Stimulated activated naive CD8-positive, alpha-beta T cell treated with anti-CD3 and anti-CD28 coated beads, Interleukin-15, Interleukin-2, amounts not matched to agents 100 ng/mL and 50 ng/mL, for 24 hours (primary cell): ENCODE data around the gene ADAM17.
A peak's percentile ranks its signal among the peaks of the same experiment; 100 is the strongest.
"Not testable (repeated sequence)": the region's sequence is repeated elsewhere in the genome, so short reads cannot be mapped to it uniquely, and the experiment has no call there.

Experiments used
- H3K27ac Mint-ChIP-seq: one replicate; pipeline ENCODE4 v1.8.0; 2021; ENCODE audit warnings: mild to moderate bottlenecking, mixed read lengths
- H3K27me3 Mint-ChIP-seq: one replicate; pipeline ENCODE4 v1.8.0; 2021; ENCODE audit warnings: mixed read lengths
- H3K36me3 Mint-ChIP-seq: one replicate; pipeline ENCODE4 v1.8.0; 2021; ENCODE audit warnings: low read depth, mixed read lengths
- H3K4me1 Mint-ChIP-seq: one replicate; pipeline ENCODE4 v1.8.0; 2021; ENCODE audit warnings: low read depth, mixed read lengths
- H3K4me3 Mint-ChIP-seq: one replicate; pipeline ENCODE4 v1.8.0; 2021; ENCODE audit warnings: mild to moderate bottlenecking, mixed read lengths
- H3K9me3 Mint-ChIP-seq: one replicate; pipeline ENCODE4 v1.8.0; 2021; ENCODE audit warnings: mixed read lengths

The ADAM17 gene

DNA sequence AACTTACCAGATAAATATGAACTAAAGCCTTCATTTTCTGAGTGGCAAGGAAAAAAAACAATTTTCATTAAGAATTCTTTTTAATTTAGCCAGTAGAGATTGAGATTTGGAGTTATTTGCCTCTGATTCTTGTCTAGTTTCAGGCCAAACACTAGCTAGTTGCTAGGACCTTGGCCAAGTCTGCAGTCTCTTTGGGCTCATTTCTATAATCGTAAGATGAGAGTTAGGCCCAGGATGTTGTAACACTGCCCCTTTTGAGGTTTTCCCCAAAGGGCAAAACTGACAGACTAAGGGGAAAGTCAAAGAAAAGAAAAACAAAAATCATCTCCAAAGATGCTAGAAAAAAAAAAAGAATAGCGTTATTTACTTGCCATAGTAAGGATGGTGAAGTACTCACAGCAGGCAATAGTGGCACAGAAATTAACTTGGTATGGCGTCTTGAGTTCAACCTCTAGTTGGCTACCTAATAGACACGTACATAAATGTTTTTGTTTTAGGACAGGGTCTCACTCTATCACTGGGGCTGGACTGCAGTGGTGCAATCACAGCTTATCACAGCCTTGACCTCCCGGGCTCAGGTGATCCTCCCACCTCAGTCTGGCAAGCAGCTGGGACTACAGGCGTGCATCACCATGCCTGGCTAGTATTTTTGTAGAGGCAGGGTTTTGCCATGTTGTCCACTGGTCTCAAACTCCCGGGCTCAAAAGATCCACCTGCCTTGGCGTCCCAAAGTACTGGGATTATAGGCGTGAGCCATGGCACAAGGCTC, 23.0 kb upstream of the ADAM17 start:
- H3K4me3 Mint-ChIP-seq: no peak overlapping the region
- H3K27me3 Mint-ChIP-seq: no peaks in the 10 kb centered on the region
- H3K36me3 Mint-ChIP-seq: peaks cover 17% of the 10 kb centered on the region
- peaks cover 7% of the 10 kb centered on the region for H3K4me1 Mint-ChIP-seq
- no peak overlapping the region for H3K27ac Mint-ChIP-seq
- H3K9me3 Mint-ChIP-seq: no peaks in the 10 kb centered on the region

DNA sequence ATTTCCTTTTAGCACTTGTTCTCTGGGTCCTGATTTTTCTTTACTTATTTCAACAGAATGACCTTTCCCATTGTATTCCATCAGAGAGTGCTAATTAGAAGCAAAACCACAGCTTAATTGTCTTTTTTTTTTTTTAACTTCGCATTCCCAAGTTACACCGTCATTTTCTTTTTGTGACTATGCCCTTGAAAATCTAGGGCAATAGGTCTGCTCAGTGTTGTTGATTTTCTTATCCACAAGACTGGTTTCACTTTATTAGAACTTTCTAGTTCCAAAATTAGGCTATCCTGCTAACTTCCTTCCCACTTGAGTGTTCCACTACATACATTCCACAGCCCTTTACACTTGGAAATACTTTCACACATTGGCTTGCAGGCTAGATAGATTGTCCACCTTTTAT, 18.7 kb upstream of the ADAM17 start:
- peaks cover 17% of the 10 kb centered on the region for H3K4me1 Mint-ChIP-seq
- H3K4me3 Mint-ChIP-seq: no peak overlapping the region
- H3K27ac Mint-ChIP-seq: no peak overlapping the region

DNA sequence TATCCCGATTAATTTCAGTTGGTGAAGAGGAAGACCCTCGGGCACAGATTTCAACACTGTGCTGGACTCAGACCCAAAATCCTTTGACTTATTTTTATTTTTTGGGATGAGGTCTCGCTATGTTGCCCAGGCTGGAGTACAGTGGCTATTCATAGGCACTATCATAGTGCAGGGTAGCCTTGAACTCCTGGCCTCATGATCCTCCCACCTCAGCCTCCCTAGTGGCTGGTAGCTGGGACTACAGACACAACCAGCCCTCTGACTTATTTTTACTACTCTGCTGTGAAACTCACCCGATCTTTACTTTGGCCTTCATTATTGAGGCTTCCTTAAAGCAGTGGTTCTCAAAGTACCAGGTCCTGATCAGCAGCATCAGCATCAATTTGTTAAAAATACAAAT, 18.2 kb upstream of the ADAM17 start:
- Mint-ChIP-seq H3K4me3 (no peak overlapping the region), H3K4me1 (peaks cover 17% of the 10 kb centered on the region), H3K9me3 (no peaks in the 10 kb centered on the region), H3K36me3 (no peaks in the 10 kb centered on the region), H3K27ac (no peak overlapping the region), H3K27me3 (no peaks in the 10 kb centered on the region)

More for the DNA sequence above, 18.7 kb upstream of the ADAM17 start:
- Mint-ChIP-seq H3K36me3 (no peaks in the 10 kb centered on the region), H3K9me3 (no peaks in the 10 kb centered on the region), H3K27me3 (no peaks in the 10 kb centered on the region)

DNA sequence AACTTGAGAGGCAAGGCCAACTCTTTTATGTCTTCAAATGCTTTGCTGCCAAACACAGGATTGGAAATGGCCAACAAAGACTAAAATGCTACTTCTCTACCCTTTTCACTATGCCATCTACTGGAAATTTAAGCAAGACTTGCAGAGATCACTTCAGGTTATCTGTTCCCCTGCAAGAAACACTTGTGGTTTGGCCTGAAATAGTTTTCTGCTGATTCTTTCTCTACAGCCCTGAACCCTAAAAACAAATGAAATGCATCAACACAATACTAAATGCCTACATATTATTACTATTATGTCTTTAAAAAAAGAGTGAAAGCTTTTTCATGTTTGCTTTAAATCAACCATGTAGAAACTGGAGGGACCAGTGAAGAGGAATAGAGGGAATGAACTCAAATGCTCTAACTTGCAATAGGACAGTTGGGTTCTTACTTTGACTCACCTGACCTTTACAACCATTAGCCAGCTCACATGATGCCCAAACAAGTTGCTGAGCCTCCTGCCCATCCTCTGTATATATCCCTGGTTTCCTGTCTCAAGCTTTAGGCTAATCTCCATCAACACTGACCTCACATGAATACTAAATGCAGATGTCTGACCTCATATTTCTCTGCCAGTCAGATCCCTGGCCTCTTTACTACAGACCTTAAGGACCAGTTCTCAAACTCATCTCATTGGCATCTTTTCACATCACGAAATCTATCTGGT, 17.5 kb upstream of the ADAM17 start:
- Mint-ChIP-seq H3K4me1 (peaks cover 17% of the 10 kb centered on the region), H3K36me3 (no peaks in the 10 kb centered on the region), H3K27me3 (no peaks in the 10 kb centered on the region), H3K27ac (no peak overlapping the region), H3K4me3 (no peak overlapping the region), H3K9me3 (no peaks in the 10 kb centered on the region)

DNA sequence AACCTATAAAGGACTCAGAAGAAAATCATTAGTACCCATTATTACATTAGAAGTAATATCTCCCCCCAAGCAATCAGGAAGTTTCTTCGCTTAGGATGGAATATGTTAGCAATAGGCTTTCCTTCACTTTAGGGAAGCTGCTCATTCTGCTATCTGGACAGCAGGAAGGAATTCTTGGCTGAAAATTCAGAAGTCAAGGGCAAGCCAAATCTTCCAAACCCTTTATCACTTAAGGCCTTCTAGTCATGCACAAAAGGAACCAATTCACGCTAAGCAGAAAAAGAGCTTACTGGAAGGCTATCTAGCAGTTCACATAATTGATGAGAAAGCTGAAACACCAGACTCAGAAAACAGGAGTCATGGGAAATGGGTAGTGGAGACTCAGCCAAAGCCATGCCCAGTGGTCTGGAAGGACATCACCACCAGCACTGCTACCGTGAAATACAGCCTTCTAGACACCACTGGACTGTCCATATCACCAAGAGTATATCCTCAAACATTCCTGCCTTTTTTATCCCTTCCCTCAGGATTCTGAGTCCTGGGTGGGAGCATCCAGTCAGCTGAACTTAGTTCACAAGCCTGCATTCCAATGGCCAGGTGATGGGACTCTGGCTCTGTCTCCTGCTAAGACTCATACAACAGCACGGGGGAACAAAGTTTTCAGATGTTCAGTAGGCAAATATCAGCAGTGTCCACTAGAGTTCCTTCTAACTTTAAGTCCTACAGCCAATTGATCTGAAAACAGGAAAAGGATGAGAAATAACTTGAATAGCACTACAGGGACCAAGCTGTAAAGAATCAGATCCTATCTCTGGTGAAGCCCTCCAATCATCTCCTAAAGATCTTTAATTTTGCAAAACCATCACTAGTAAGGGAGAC, 14.8 kb upstream of the ADAM17 start:
- H3K27me3 Mint-ChIP-seq: no peaks in the 10 kb centered on the region
- no peak overlapping the region for H3K4me3 Mint-ChIP-seq
- no peaks in the 10 kb centered on the region for H3K9me3 Mint-ChIP-seq
- peaks cover 17% of the 10 kb centered on the region for H3K4me1 Mint-ChIP-seq
- H3K27ac Mint-ChIP-seq: no peak overlapping the region
- H3K36me3 Mint-ChIP-seq: no peaks in the 10 kb centered on the region

DNA sequence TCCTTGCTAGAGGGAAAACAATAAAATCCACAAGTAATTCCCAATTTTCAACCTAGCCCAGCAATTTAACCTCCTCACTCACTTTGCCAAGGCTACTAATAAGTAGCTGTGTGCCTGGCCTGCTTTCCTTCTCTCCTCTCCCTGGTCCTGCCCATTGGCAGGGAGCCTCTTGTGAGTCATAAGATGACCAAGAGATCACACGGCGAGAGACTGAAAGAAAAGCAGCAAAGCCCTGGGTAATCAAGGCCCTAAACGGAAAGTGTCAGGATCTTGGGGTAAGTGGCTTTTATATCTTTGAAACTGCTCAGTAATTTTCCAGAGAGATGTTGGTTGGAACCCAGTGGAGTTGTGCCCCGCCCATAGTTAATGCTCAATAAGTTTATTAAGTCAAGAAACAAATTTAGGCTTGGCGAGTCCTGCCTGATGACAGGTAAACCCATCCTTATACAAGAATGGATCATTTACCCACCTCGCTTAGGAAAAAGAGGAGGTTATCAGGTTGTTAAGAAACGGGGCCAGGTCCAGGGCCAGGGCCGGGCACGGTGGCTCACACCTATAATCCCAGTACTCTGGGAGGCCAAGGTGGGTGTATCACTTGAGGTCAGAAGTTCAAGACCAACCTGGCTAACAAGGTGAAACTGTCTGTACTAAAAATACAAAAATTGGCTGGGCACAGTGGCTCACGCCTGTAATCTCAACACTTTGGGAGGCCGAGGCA, 10.0 kb upstream of the ADAM17 start:
- Mint-ChIP-seq H3K27me3 (no peaks in the 10 kb centered on the region), H3K27ac (no peak overlapping the region), H3K9me3 (no peaks in the 10 kb centered on the region), H3K4me3 (no peak overlapping the region), H3K4me1 (peaks cover 3% of the 10 kb centered on the region), H3K36me3 (peaks cover 1% of the 10 kb centered on the region)

DNA sequence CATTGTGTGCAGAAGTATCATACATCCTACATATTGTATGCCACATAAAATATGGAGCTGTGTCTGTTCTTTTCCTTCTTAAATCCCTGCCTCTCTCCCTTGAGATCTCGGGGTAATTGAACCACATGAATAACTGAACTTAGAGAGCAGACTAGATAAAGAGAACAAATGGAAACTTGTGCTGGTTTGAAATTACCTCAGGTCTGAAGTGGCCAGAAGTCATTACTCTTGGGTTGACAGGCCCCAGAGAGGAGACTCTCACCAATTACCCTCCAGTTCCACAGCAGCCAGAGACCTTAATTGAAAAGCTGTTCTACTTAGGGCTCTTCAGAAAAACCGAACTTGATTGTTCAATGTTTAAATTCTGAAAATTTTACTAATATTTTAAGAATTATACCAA, 5.0 kb upstream of the ADAM17 start:
- H3K4me3 Mint-ChIP-seq: no peak overlapping the region
- H3K4me1 Mint-ChIP-seq: peaks cover 21% of the 10 kb centered on the region
- no peaks in the 10 kb centered on the region for H3K27me3 Mint-ChIP-seq
- H3K9me3 Mint-ChIP-seq: no peaks in the 10 kb centered on the region
- peaks cover 7% of the 10 kb centered on the region for H3K36me3 Mint-ChIP-seq
- H3K27ac Mint-ChIP-seq: no peak overlapping the region

DNA sequence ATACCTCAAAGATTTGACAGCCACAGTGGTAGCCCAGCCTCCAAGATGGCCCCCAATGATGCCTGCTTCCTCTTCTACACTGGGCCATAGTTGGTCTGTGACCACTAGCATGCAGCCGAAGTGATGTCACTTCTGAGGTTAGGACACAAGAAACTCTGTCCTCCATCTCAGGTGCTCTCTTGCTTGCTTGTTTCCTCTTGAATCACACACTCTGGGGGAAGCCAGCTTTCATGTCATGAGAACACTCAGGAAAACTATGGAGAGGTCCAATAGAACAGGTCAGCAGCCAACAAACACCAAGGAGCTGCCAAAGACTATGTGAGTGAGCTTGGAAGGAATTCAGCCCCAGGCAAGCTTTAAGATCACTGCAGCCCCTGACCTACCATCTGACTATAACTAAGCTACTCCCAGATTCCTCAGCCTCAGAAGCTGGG, 3.3 kb upstream of the ADAM17 start:
- H3K4me1 Mint-ChIP-seq: peaks cover 34% of the 10 kb centered on the region
- no peak overlapping the region for H3K4me3 Mint-ChIP-seq
- no peaks in the 10 kb centered on the region for H3K9me3 Mint-ChIP-seq
- H3K27ac Mint-ChIP-seq: no peak overlapping the region
- no peaks in the 10 kb centered on the region for H3K27me3 Mint-ChIP-seq
- H3K36me3 Mint-ChIP-seq: peaks cover 11% of the 10 kb centered on the region

DNA sequence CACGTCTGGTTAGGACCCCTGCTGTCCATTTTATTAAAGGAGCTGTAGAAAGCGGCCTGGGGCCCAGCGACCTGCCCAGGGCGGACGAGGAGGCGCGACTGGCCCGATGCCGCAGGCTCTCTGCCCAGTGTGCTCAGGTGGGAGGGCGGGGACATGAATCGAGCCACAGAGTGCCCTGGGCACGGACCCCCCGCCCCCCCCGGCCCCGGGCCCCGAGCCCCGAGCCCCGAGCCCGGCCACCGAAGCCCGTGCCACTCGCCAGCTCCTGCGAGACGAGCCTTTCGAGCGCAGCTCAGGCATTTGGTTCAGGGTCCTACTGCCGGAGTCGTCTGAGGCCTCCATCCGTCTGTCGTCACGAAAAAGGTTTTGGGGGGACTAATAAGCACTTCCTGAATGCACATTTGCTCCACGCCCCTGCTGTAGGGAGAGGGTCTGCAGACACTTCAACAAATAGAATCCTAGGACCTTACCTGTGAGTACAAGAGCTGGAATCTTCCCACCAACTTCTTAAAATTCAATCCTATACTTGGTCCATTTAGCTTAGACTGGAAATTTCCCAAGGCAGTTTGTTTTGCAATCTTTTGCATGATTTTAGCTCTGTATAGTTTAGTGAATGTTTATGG, 602 bp upstream of the ADAM17 start:
- H3K4me3 Mint-ChIP-seq: peak overlapping the region; percentile 93
- peaks cover 13% of the 10 kb centered on the region for H3K36me3 Mint-ChIP-seq
- H3K4me1 Mint-ChIP-seq: peaks cover 56% of the 10 kb centered on the region
- no peaks in the 10 kb centered on the region for H3K9me3 Mint-ChIP-seq
- H3K27ac Mint-ChIP-seq: peak overlapping the region; percentile 91
- no peaks in the 10 kb centered on the region for H3K27me3 Mint-ChIP-seq

DNA sequence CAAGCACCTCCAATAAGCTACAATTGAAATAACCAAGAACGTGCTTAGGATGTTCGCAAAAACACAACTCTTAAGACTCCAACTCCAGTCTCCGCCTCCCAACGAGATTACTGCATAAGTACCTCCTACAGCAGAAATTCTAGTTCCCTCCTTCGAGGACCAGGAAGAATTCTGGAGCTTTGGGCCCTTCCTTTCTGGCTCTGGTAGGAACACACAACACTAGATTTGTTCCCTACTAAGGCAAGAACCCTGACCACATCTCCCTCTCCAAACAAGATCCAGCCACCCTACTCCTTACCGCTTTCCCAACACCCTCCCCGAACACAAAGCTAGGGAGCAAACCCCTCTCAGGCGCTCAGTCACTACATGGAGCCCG, 721 bp downstream of the ADAM17 start:
- peak overlapping the region; percentile 93 for H3K4me3 Mint-ChIP-seq

DNA sequence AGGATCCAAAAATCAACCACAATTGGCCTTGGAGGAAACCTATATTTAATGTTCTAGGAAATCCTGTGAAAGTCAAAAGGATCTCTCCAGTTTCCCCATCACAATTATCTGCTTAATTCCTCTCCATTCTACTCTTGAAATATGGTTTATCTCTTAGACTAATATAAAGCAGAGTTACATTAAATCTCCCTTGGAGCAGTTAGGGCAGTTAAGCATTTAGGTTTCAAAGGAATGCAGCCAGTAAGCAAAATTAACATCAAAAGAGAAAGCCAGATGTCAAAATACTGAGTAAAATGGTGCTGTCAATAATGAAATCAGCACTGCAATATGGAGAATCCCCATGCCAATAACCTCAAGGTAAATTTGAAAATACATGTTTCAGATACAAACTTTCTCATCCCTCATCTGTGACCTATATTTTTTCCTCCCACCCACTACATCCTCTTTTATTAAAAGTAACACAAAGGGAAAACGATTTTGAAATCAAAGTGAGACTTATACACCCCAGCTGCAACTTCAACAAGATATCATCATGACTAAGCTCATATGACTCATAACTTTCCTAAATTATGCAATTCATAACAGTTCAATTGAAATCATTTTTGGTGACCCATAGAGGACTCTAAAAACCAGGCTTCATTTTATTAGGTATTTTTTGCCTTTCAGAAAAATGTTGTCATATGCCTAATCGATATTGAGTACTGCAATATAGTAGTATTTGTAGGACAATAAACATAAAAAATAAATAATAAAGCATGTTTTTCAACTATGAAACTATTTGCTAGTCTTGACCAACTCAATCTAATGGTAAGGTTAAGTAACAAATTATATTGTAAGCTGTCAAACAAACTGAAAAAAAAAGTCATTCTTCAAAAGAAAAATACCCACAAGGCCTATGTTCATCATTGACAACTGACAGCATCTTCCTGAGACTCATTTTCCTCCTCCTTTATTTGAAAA, 3.1 kb downstream of the ADAM17 start:
- Mint-ChIP-seq H3K4me1 (peaks cover 80% of the 10 kb centered on the region), H3K27ac (peak overlapping the region; percentile 82), H3K4me3 (peak overlapping the region; percentile 59), H3K36me3 (peaks cover 7% of the 10 kb centered on the region), H3K9me3 (no peaks in the 10 kb centered on the region), H3K27me3 (no peaks in the 10 kb centered on the region)

More for the DNA sequence above, 721 bp downstream of the ADAM17 start:
- H3K27ac Mint-ChIP-seq: peak overlapping the region; percentile 91
- H3K36me3 Mint-ChIP-seq: peaks cover 9% of the 10 kb centered on the region
- no peaks in the 10 kb centered on the region for H3K9me3 Mint-ChIP-seq
- peaks cover 65% of the 10 kb centered on the region for H3K4me1 Mint-ChIP-seq
- no peaks in the 10 kb centered on the region for H3K27me3 Mint-ChIP-seq

DNA sequence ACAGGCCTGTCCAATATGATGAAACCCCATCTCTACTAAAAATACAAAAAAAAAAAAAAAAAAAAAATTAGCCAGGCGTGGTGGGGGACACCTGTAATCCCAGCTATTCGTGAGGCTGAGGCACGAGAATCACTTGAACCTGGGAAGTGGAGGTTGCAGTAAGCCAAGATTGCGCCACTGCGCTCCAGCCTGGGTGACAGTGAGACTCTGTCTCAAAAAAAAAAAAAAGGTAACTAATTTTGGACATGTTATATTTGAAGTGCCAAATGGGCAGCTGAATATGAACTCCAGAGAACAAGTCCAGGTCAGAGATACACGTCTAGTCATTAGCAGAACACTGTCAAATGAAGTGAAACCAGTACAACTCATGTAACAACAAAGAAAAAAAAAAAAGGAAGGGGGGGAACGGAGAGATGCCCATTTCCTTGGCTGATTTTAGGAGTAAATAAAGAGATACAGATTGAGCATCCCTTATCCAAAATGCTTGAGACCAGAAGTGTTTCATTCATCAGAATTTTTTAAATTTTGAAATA, 4.7 kb downstream of the ADAM17 start:
- H3K36me3 Mint-ChIP-seq, H3K27me3 Mint-ChIP-seq, H3K9me3 Mint-ChIP-seq, H3K4me3 Mint-ChIP-seq: not testable (repeated sequence)
- H3K27ac Mint-ChIP-seq: peak overlapping the region; percentile 77
- H3K4me1 Mint-ChIP-seq: peaks cover 79% of the 10 kb centered on the region

DNA sequence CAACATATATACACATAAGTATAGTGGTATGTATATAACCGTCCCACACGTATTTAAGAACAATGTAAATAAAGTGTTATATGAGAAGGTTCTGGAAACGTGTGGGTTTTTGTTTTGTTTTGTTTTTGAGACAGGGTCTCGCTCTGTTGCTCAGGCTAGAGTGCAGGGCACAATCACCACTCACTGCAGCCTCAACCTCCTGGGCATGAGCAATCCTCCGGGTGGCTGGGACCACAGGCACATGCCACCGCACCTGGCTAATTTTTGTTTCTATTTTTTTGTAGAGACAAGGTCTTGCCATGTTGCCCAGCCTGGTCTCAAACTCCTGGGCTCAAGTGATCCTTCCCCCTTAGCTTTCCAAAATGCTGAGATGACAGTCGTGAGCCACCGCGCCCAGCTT, 6.2 kb downstream of the ADAM17 start:
- H3K27ac Mint-ChIP-seq: peak overlapping the region; percentile 13
- peaks cover 85% of the 10 kb centered on the region for H3K4me1 Mint-ChIP-seq
- H3K9me3 Mint-ChIP-seq: no peaks in the 10 kb centered on the region
- peaks cover 6% of the 10 kb centered on the region for H3K36me3 Mint-ChIP-seq
- no peaks in the 10 kb centered on the region for H3K27me3 Mint-ChIP-seq
- H3K4me3 Mint-ChIP-seq: no peak overlapping the region
